Neural progenitor cell (in vitro differentiated cells): ENCODE measurements around the gene HSD11B1. TPM values are rescaled to one million over a fixed set of nuclear protein-coding genes. Genes with fewer than 3 reads are reported as not detected.

Experiments used
- DNase-seq: peaks from one replicate; pipeline ENCODE4 v3.0.0-alpha.2; 2016; ENCODE audit warnings: low spot score
- H2AFZ ChIP-seq: fragments of 200-600 bp; sonication (generic); replicated peaks from 2 replicates; pipeline ENCODE4 v1.6.1; 2016; ENCODE audit warnings: antibody characterized with exemption
- H3F3A ChIP-seq: fragments of 200-600 bp; sonication (generic); 2 replicates; pipeline ENCODE4 v1.6.1; 2016; ENCODE audit warnings: antibody characterized with exemption, low read depth
- H3K27ac ChIP-seq: fragments of 200-600 bp; sonication (generic); 2 replicates; pipeline ENCODE4 v1.5.1; 2016; ENCODE audit warnings: mild to moderate bottlenecking
- H3K27me3 ChIP-seq: fragments of 200-600 bp; sonication (generic); 2 replicates; pipeline ENCODE4 v1.6.1; 2016; ENCODE audit warnings: mild to moderate bottlenecking, moderate library complexity
- H3K36me3 ChIP-seq: fragments of 200-600 bp; sonication (generic); 2 replicates; pipeline ENCODE4 v1.5.1; 2016
- H3K4me1 ChIP-seq: fragments of 200-600 bp; sonication (generic); 2 replicates; pipeline ENCODE4 v1.6.1; 2016; ENCODE audit warnings: mixed run types
- H3K4me2 ChIP-seq: fragments of 200-600 bp; sonication (generic); 2 replicates; pipeline ENCODE4 v1.6.1; 2016
- H3K4me3 ChIP-seq: fragments of 200-600 bp; sonication (generic); 2 replicates; pipeline ENCODE4 v1.5.1; 2016
- H3K79me2 ChIP-seq: fragments of 200-600 bp; sonication (generic); 2 replicates; pipeline ENCODE4 v1.6.1; 2016; ENCODE audit warnings: low read depth
- H3K9ac ChIP-seq: fragments of 200-600 bp; sonication (generic); 2 replicates; pipeline ENCODE4 v1.6.1; 2016
- H3K9me3 ChIP-seq: fragments of 200-600 bp; sonication (generic); 2 replicates; pipeline ENCODE4 v1.5.1; 2016; ENCODE audit warnings: low read depth
- H4K20me1 ChIP-seq: fragments of 200-600 bp; sonication (generic); 2 replicates; pipeline ENCODE4 v1.6.1; 2016; ENCODE audit warnings: low read depth
- H3K27ac Mint-ChIP-seq: 3 replicates; pipeline ENCODE4 v1.8.0; 2021; ENCODE audit warnings: mixed read lengths
- H3K27me3 Mint-ChIP-seq: 2 replicates; pipeline ENCODE4 v1.8.0; 2022; ENCODE audit warnings: low read depth, mild to moderate bottlenecking, inconsistent platforms, moderate library complexity, mixed read lengths; ENCODE audit not compliant: insufficient read depth
- H3K36me3 Mint-ChIP-seq: 3 replicates; pipeline ENCODE4 v1.8.0; 2021; ENCODE audit warnings: mixed read lengths
- H3K4me1 Mint-ChIP-seq: 3 replicates; pipeline ENCODE4 v1.8.0; 2021; ENCODE audit warnings: mixed read lengths
- H3K4me3 Mint-ChIP-seq: 3 replicates; pipeline ENCODE4 v1.8.0; 2021; ENCODE audit warnings: mild to moderate bottlenecking, moderate library complexity, mixed read lengths
- H3K9me3 Mint-ChIP-seq: 3 replicates; pipeline ENCODE4 v1.8.0; 2020; ENCODE audit warnings: mixed read lengths
- CTCF ChIP-seq: fragments of 200-600 bp; sonication (generic); IDR thresholded peaks from 2 replicates; pipeline ENCODE4 v1.5.1; 2017; ENCODE audit warnings: antibody characterized with exemption, mild to moderate bottlenecking
- EZH2 ChIP-seq: fragments of 200-600 bp; sonication (generic); IDR thresholded peaks from 2 replicates; pipeline ENCODE4 v1.6.1; 2017; ENCODE audit warnings: antibody characterized with exemption, mild to moderate bottlenecking, moderate library complexity
- EZH2phosphoT487 ChIP-seq: fragments of 200-600 bp; sonication (generic); IDR thresholded peaks from 2 replicates; pipeline ENCODE4 v1.6.1; 2017; ENCODE audit warnings: antibody characterized with exemption
- total RNA-seq: library from RNA; depleted of rRNA; stranded (reverse); fragments of >200 nt; gene quantifications from 2 replicates; pipeline ENCODE4 v1.2.3, GENCODE V29; 2015; ENCODE audit warnings: low replicate concordance

Gene HSD11B1
- total RNA-seq, 1 donor from 2014 or later: not detected

GRCh38 chr1:209749670-209750323 is 45.2 kb downstream of the HSD11B1 start:
- H3F3A ChIP-seq: peaks cover 6% of the 10 kb centered on the region
- peaks cover 3% of the 10 kb centered on the region for H3K4me1 Mint-ChIP-seq
- H3K9ac ChIP-seq: no peak overlapping the region
- H3K27ac Mint-ChIP-seq: no peak overlapping the region
- H3K4me2 ChIP-seq: no peak overlapping the region
- no peak overlapping the region for H3K4me3 Mint-ChIP-seq
- no peaks in the 10 kb centered on the region for H4K20me1 ChIP-seq
- H3K27ac ChIP-seq: no peak overlapping the region
- no peaks in the 10 kb centered on the region for H3K9me3 Mint-ChIP-seq
- TF ChIP-seq CTCF (no peak), EZH2 (no peak), EZH2phosphoT487 (no peak)
- no peak for DNase-seq
- peaks cover 32% of the 10 kb centered on the region for H3K27me3 ChIP-seq
- H3K9me3 ChIP-seq: no peaks in the 10 kb centered on the region
- H3K79me2 ChIP-seq: no peaks in the 10 kb centered on the region
- H3K36me3 ChIP-seq: no peaks in the 10 kb centered on the region
- H3K4me3 ChIP-seq: no peak overlapping the region
- H3K27me3 Mint-ChIP-seq: no peaks in the 10 kb centered on the region
- no peaks in the 10 kb centered on the region for H3K4me1 ChIP-seq
- H3K36me3 Mint-ChIP-seq: no peaks in the 10 kb centered on the region
- no peak overlapping the region for H2AFZ ChIP-seq

- no peak overlapping the region for H3K27ac ChIP-seq
Measured at GRCh38 chr1:209751627-209752231, 47.1 kb downstream of the HSD11B1 start.

GRCh38 chr1:209752890-209753289 is 48.2 kb downstream of the HSD11B1 start:
- no peak for DNase-seq
- Mint-ChIP-seq H3K9me3 (no peaks in the 10 kb centered on the region), H3K4me3 (no peak overlapping the region), H3K4me1 (peaks cover 3% of the 10 kb centered on the region), H3K27ac (no peak overlapping the region), H3K36me3 (no peaks in the 10 kb centered on the region), H3K27me3 (peaks cover 6% of the 10 kb centered on the region)
- Histone ChIP-seq H3K4me1 (no peaks in the 10 kb centered on the region), H3K27ac (no peak overlapping the region), H3K79me2 (no peaks in the 10 kb centered on the region), H3K9me3 (no peaks in the 10 kb centered on the region), H2AFZ (no peak overlapping the region), H3K27me3 (peaks cover 8% of the 10 kb centered on the region), H3K4me2 (no peak overlapping the region), H4K20me1 (no peaks in the 10 kb centered on the region), H3F3A (peaks cover 6% of the 10 kb centered on the region), H3K36me3 (no peaks in the 10 kb centered on the region), H3K9ac (no peak overlapping the region), H3K4me3 (no peak overlapping the region)
- TF ChIP-seq EZH2 (no peak), EZH2phosphoT487 (no peak), CTCF (no peak)

More at GRCh38 chr1:209751627-209752231, 47.1 kb downstream of the HSD11B1 start:
- H3K36me3 Mint-ChIP-seq: no peaks in the 10 kb centered on the region
- no peak overlapping the region for H3K4me3 Mint-ChIP-seq
- Histone ChIP-seq H3K4me3 (no peak overlapping the region), H3K9ac (no peak overlapping the region), H3K79me2 (no peaks in the 10 kb centered on the region), H4K20me1 (no peaks in the 10 kb centered on the region), H3F3A (peaks cover 6% of the 10 kb centered on the region), H3K9me3 (no peaks in the 10 kb centered on the region), H2AFZ (no peak overlapping the region), H3K36me3 (no peaks in the 10 kb centered on the region), H3K27me3 (peaks cover 15% of the 10 kb centered on the region), H3K4me2 (no peak overlapping the region), H3K4me1 (no peaks in the 10 kb centered on the region)
- no peak overlapping the region for H3K27ac Mint-ChIP-seq
- peaks cover 3% of the 10 kb centered on the region for H3K4me1 Mint-ChIP-seq
- TF ChIP-seq CTCF: no peak
- TF ChIP-seq EZH2phosphoT487: no peak
- TF ChIP-seq EZH2: no peak
- no peaks in the 10 kb centered on the region for H3K9me3 Mint-ChIP-seq
- peaks cover 5% of the 10 kb centered on the region for H3K27me3 Mint-ChIP-seq
- no peak for DNase-seq
